Endothelial cell of umbilical vein (primary cell): ENCODE data around the gene MFN1. TPM values are rescaled to one million over a fixed set of nuclear protein-coding genes. Genes with fewer than 3 reads are reported as not detected.

ENCODE experiments used
- BruUV-seq: library from RNA; stranded (reverse); fragments of 400-500 nt; replicated peaks from 2 replicates; lab custom pipeline; 2021; lab: Mats Ljungman, UMichigan
- CTCF ChIA-PET: fragments of 300-600, 350-600 bp; sonication (Branson Sonifier 250); formaldehyde crosslinking; loops from one replicate; lab custom pipeline; 2021; ENCODE audit warnings: antibody characterized with exemption, inconsistent platforms; lab: Charles Lee
- POLR2A ChIA-PET: fragments of 300-600, 350-600 bp; sonication (Branson Sonifier 250); formaldehyde crosslinking; loops from one replicate; lab custom pipeline; 2021; ENCODE audit warnings: antibody characterized with exemption, inconsistent platforms; lab: Charles Lee
- DNase-seq: peaks from one replicate; pipeline ENCODE4 v3.0.0-alpha.2; 2011; ENCODE audit warnings: low read depth, low spot score
- FAIRE-seq: peaks from 2 replicates; lab custom pipeline; 2011; peaks lifted over from hg19 to GRCh38; lab: Jason Lieb, UNC
- H2AFZ ChIP-seq: 2 replicates; pipeline ENCODE4 v1.6.0; 2012; ENCODE audit warnings: low read depth, low read length, control low read depth, inconsistent platforms
- H3K27ac ChIP-seq: 2 replicates; pipeline ENCODE4 v1.5.1; 2011; ENCODE audit warnings: low read depth, mild to moderate bottlenecking, control low read depth, low read length, moderate library complexity; ENCODE audit not compliant: insufficient read depth
- H3K27me3 ChIP-seq, 2 experiments: 2 replicates each; pipeline versions ENCODE4 v1.6.0 to v1.6.1; 2011; ENCODE audit warnings: low read length in 2 of 2, mixed read lengths in 1 of 2; ENCODE audit not compliant: control insufficient read depth in 2 of 2, insufficient read depth in 2 of 2
- H3K36me3 ChIP-seq, 2 experiments: 2 replicates in 1 of 2; 3 replicates in 1 of 2; pipeline ENCODE4 v1.5.1; 2011; ENCODE audit warnings: low read length in 2 of 2, mild to moderate bottlenecking in 1 of 2, moderate library complexity in 1 of 2; ENCODE audit not compliant: control insufficient read depth in 2 of 2, insufficient read depth in 2 of 2; ENCODE audit errors: extremely low read depth in 1 of 2
- H3K4me1 ChIP-seq: 3 replicates; pipeline ENCODE4 v1.5.1; 2011; ENCODE audit warnings: mild to moderate bottlenecking, low read length; ENCODE audit not compliant: control insufficient read depth, insufficient read depth; ENCODE audit errors: extremely low read depth
- H3K4me2 ChIP-seq: 2 replicates; pipeline ENCODE4 v1.6.1; 2011; ENCODE audit warnings: low read length, control low read depth, mixed read lengths; ENCODE audit not compliant: insufficient read depth
- H3K4me3 ChIP-seq, 3 experiments: fragments of 200-600 bp in 1 of 3; sonication (generic), shearing (Covaris generic) in 1 of 3; replicated peaks in 1 of 3; 2 replicates each; pipeline ENCODE4 v1.5.1; 2011 to 2016; ENCODE audit warnings: control low read depth in 3 of 3, low read length in 3 of 3, mild to moderate bottlenecking in 2 of 3, inconsistent platforms in 1 of 3, low read depth in 1 of 3, moderate library complexity in 1 of 3; ENCODE audit not compliant: insufficient read depth in 1 of 3
- H3K79me2 ChIP-seq: 2 replicates; pipeline ENCODE4 v1.6.0; 2012; ENCODE audit warnings: low read length, inconsistent platforms; ENCODE audit not compliant: control insufficient read depth, insufficient read depth
- H3K9ac ChIP-seq: replicated peaks from 2 replicates; pipeline ENCODE3; 2011; ENCODE audit warnings: low read length, control low read depth; ENCODE audit not compliant: insufficient read depth; ENCODE audit errors: extremely low read depth
- H3K9me1 ChIP-seq: replicated peaks from 3 replicates; pipeline ENCODE4 v1.6.0; 2011; ENCODE audit warnings: mild to moderate bottlenecking, low read length; ENCODE audit not compliant: control insufficient read depth, insufficient read depth; ENCODE audit errors: extremely low read depth
- H3K9me3 ChIP-seq: replicated peaks from 2 replicates; pipeline ENCODE4 v1.5.1; 2012; ENCODE audit warnings: low read length, inconsistent platforms; ENCODE audit not compliant: control insufficient read depth, insufficient read depth
- H4K20me1 ChIP-seq: replicated peaks from 2 replicates; pipeline ENCODE3; 2011; ENCODE audit warnings: mild to moderate bottlenecking, low read length; ENCODE audit not compliant: control insufficient read depth, insufficient read depth; ENCODE audit errors: extremely low read depth
- CTCF ChIP-seq, 2 donors: IDR thresholded peaks; 1 replicate in 1 of 2; 2 replicates in 1 of 2; pipeline ENCODE4 v1.5.1; 2011; ENCODE audit warnings: low read length in 2 of 2, mild to moderate bottlenecking in 2 of 2, moderate library complexity in 2 of 2, control low read depth in 1 of 2, inconsistent platforms in 1 of 2, low read depth in 1 of 2; ENCODE audit not compliant: insufficient read depth in 1 of 2; ENCODE audit errors: extremely low read depth in 1 of 2
- EZH2 ChIP-seq: IDR thresholded peaks from 2 replicates; pipeline ENCODE4 v1.6.1; 2012; ENCODE audit warnings: borderline replicate concordance, low read depth, mild to moderate bottlenecking, moderate library complexity, low read length, inconsistent platforms; ENCODE audit not compliant: severe bottlenecking
- FOS ChIP-seq: IDR thresholded peaks from 2 replicates; pipeline ENCODE4 v1.6.1; 2011; ENCODE audit warnings: mild to moderate bottlenecking, low read length, moderate library complexity, borderline replicate concordance; ENCODE audit not compliant: insufficient read depth
- GATA2 ChIP-seq: IDR thresholded peaks from 2 replicates; pipeline ENCODE4 v1.7.0; 2011; ENCODE audit warnings: low read depth, mild to moderate bottlenecking, moderate library complexity, mixed read lengths, low read length; ENCODE audit not compliant: insufficient read length, insufficient read depth
- JUN ChIP-seq: IDR thresholded peaks from 2 replicates; pipeline ENCODE4 v1.6.1; 2011; ENCODE audit warnings: borderline replicate concordance, low read depth; ENCODE audit not compliant: insufficient read length, insufficient read depth
- MAX ChIP-seq: IDR thresholded peaks from 2 replicates; pipeline ENCODE4 v1.6.1; 2011; ENCODE audit not compliant: insufficient read depth, insufficient read length
- MYC ChIP-seq: IDR thresholded peaks from one replicate; pipeline ENCODE4 v1.6.1; 2011; ENCODE audit warnings: mild to moderate bottlenecking, low read depth, low read length
- POLR2A ChIP-seq: IDR thresholded peaks from 2 replicates; pipeline ENCODE4 v1.6.1; 2012; ENCODE audit warnings: low read depth, mild to moderate bottlenecking, control low read depth, low read length
- POLR2AphosphoS5 ChIP-seq: IDR thresholded peaks from 2 replicates; pipeline ENCODE4 v1.6.1; 2012; ENCODE audit warnings: low read depth, mild to moderate bottlenecking, control low read depth, low read length, moderate library complexity; ENCODE audit not compliant: insufficient read depth
- dilution Hi-C: fragments of 300-500 bp; cut with MboI; formaldehyde crosslinking; loops from one replicate; pipeline ENCODE4 v1.15.0; 2019; ENCODE audit warnings: low sequenced_read_pairs; ENCODE audit not compliant: extremely low pct_ligation_motif_present
- intact Hi-C: fragments of 100-400 bp; cut with micrococcal nuclease; formaldehyde crosslinking; loops from one replicate; pipeline ENCODE4 v1.10.0; 2022
- polyA plus RNA-seq, 4 experiments: library from polyadenylated mRNA; depleted of rRNA in 3 of 4; stranded (reverse) in 3 of 4; unstranded in 1 of 4; fragments of >200 nt; gene quantifications; 2 replicates each; pipeline versions ENCODE4 v1.2.1 to v1.2.3, GENCODE V29; 2011 to 2012; ENCODE audit warnings: missing spikeins in 1 of 4
- total RNA-seq: library from RNA; stranded (reverse); gene quantifications from 2 replicates; pipeline ENCODE4 v1.2.3, GENCODE V29; 2021

Gene MFN1
- total and polyA plus RNA-seq, 2 donors (not counting 3 experiments of a cell fraction or from before 2014, with no cell fraction given), result 11.6 to 42.9 TPM

GRCh38 chr3:179414804-179415203 lies 67.3 kb downstream of the MFN1 start:
- no peak for DNase-seq
- Histone ChIP-seq H3K4me3 (no peak overlapping the region), H3K4me1 (no peaks in the 10 kb centered on the region), H3K9ac (no peak overlapping the region), H3K79me2 (peaks cover 2% of the 10 kb centered on the region), H3K9me1 (no peaks in the 10 kb centered on the region), H3K4me2 (no peak overlapping the region), H3K36me3 (peaks cover 25 to 29% of the 10 kb centered on the region in 2 experiments), H3K27ac (no peak overlapping the region), H4K20me1 (no peaks in the 10 kb centered on the region), H2AFZ (no peak overlapping the region), H3K27me3 (no peaks in the 10 kb centered on the region), H3K9me3 (no peaks in the 10 kb centered on the region)
- intact Hi-C loops, result no loop called here
- no peak for TF ChIP-seq GATA2
- no peak for TF ChIP-seq JUN
- TF ChIP-seq POLR2AphosphoS5, result no peak
- ChIA-PET POLR2A (no interaction called here), CTCF (no interaction called here)
- BruUV-seq, result no TSS peak
- FAIRE-seq, result no peak
- dilution Hi-C loops, result no loop called here

GRCh38 chr3:179415377-179415776 lies 67.9 kb downstream of the MFN1 start:
- no peak overlapping the region for H3K4me2 ChIP-seq
- peaks cover 23 to 28% of the 10 kb centered on the region in 2 experiments for H3K36me3 ChIP-seq
- H4K20me1 ChIP-seq, result no peaks in the 10 kb centered on the region
- BruUV-seq, result no TSS peak
- H3K9me3 ChIP-seq, result no peaks in the 10 kb centered on the region
- intact Hi-C loops (no loop called here), dilution Hi-C loops (no loop called here)
- H3K27ac ChIP-seq, result no peak overlapping the region
- no peak overlapping the region for H3K4me3 ChIP-seq
- H3K9me1 ChIP-seq, result no peaks in the 10 kb centered on the region
- peaks cover 2% of the 10 kb centered on the region for H3K79me2 ChIP-seq
- DNase-seq (no peak), FAIRE-seq (no peak)
- H3K27me3 ChIP-seq, result no peaks in the 10 kb centered on the region
- ChIA-PET CTCF (no interaction called here), POLR2A (no interaction called here)
- no peaks in the 10 kb centered on the region for H3K4me1 ChIP-seq
- H3K9ac ChIP-seq, result no peak overlapping the region
- no peak for TF ChIP-seq CTCF (IDR thresholded peaks at IDR 0.05; ENCODE audit: extremely low read depth in 1 of 2, insufficient read depth in 1 of 2, low read depth in 1 of 2, low read length in 2 of 2)
- no peak for TF ChIP-seq POLR2AphosphoS5
- no peak for TF ChIP-seq JUN
- TF ChIP-seq GATA2, result no peak
- TF ChIP-seq EZH2, result no peak
- no peak for TF ChIP-seq POLR2A
- TF ChIP-seq MAX, result no peak
- TF ChIP-seq MYC, result no peak
- TF ChIP-seq FOS, result no peak
- H2AFZ ChIP-seq, result no peak overlapping the region
